K562 (cell line): ENCODE data around the gene DAB1.

Source experiments
- CTCF ChIP-seq, 3 experiments: IDR thresholded peaks in 2 of 3; conservative IDR thresholded peaks in 1 of 3; 2 replicates each; pipeline ENCODE4 v1.5.1; 2011 to 2012; ENCODE audit warnings: low read length in 3 of 3, mild to moderate bottlenecking in 3 of 3, control low read depth in 2 of 3, improper control_type of control experiment in 1 of 3, inconsistent platforms in 1 of 3, low read depth in 1 of 3, mixed read lengths in 1 of 3, moderate library complexity in 1 of 3; ENCODE audit not compliant: insufficient read depth in 2 of 3
- EZH2 ChIP-seq: IDR thresholded peaks from 2 replicates; pipeline ENCODE4 v1.6.1; 2012; ENCODE audit warnings: low read depth, mild to moderate bottlenecking, inconsistent platforms, low read length, borderline replicate concordance
- GTF2A2 ChIP-seq: IDR thresholded peaks from 2 replicates; pipeline ENCODE4 v1.6.1; 2016; ENCODE audit warnings: mild to moderate bottlenecking, missing genetic modification characterization, missing compliant biosample characterization
- HEY1 ChIP-seq: fragments of 250-450 bp; sonication (Bioruptor Pico); IDR thresholded peaks from 2 replicates; pipeline ENCODE4 v1.5.0; 2020; ENCODE audit warnings: mild to moderate bottlenecking, moderate library complexity, borderline replicate concordance
- MYNN ChIP-seq, 2 experiments: sonication (generic); formaldehyde crosslinking in 1 of 2; IDR thresholded peaks; 2 replicates each; pipeline versions ENCODE4 v1.5.0 to v1.6.1; 2016 to 2020; ENCODE audit warnings: antibody characterized with exemption in 1 of 2, missing genetic modification reagents in 1 of 2
- NFIX ChIP-seq: fragments of 250-450 bp; sonication (Bioruptor Pico); IDR thresholded peaks from 2 replicates; pipeline ENCODE4 v1.4.0; 2020; ENCODE audit warnings: low read depth, mild to moderate bottlenecking, moderate library complexity
- PHF20 ChIP-seq: fragments of 450-650 bp; IDR thresholded peaks from 2 replicates; pipeline ENCODE4 v1.6.1; 2018; ENCODE audit not compliant: partially characterized antibody
- RFX1 ChIP-seq: fragments of 450-650 bp; IDR thresholded peaks from 2 replicates; pipeline ENCODE4 v1.6.1; 2016; ENCODE audit warnings: mild to moderate bottlenecking, moderate library complexity
- SMAD3 ChIP-seq: fragments of 450-650 bp; formaldehyde crosslinking; conservative IDR thresholded peaks from 2 replicates; pipeline ENCODE4 v1.4.0; 2020; ENCODE audit warnings: mild to moderate bottlenecking
- ZNF561 ChIP-seq: fragments of 450-650 bp; formaldehyde crosslinking; conservative IDR thresholded peaks from 2 replicates; pipeline ENCODE4 v1.4.0; 2020; ENCODE audit warnings: mild to moderate bottlenecking, moderate library complexity
- ZNF589 ChIP-seq: fragments of 200-800 bp; sonication (Bioruptor generic); IDR thresholded peaks from 2 replicates; pipeline ENCODE4 v1.6.1; 2016; ENCODE audit warnings: low read depth, missing genetic modification characterization, missing compliant biosample characterization
- TF ChIP-seq, protein P1 (sequence below): sonication (generic); formaldehyde crosslinking; IDR thresholded peaks from 2 replicates; pipeline ENCODE4 v1.9.0; 2022; ENCODE audit warnings: mild to moderate bottlenecking, missing genetic modification reagents

DNA sequence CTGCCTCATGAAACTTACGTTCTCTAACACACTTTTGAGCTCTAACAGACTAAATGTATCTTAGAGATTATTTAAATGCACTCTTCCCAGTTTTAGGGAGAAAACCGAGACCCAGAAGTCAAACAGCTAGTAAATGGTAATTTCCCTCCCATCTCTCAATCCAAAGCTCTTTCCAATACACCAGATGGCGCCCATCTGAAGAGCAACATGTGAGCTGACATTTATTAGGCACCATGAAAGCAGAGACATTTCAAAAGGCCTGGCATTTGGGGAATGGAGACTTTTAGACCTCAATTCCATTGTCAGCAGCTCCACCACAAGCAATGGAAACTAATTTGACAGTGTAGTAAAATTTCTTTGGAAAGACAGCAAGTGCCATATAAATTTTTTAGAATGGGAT is 191.4 kb downstream of the DAB1 start:
- TF ChIP-seq MYNN (IDR thresholded peaks at IDR 0.05): no peak
- no peak for TF ChIP-seq MYNN (CRISPR knock-in tag; IDR thresholded peaks at IDR 0.05)
- TF ChIP-seq CTCF (IDR thresholded peaks at IDR 0.05 in 2 of 3, conservative IDR thresholded peaks at IDR 0.05 in 1 of 3; ENCODE audit: insufficient read depth in 2 of 3, low read depth in 1 of 3, low read length in 3 of 3): peak in 1 of 3 experiments; percentile 10; a peak in 1 of 6 replicates
- no peak for TF ChIP-seq PHF20
- no peak for TF ChIP-seq NFIX (CRISPR knock-in tag)
- no peak for TF ChIP-seq EZH2
- no peak for TF ChIP-seq RFX1
- TF ChIP-seq SMAD3 (CRISPR knock-in tag): no peak
- TF ChIP-seq, protein P1, sequence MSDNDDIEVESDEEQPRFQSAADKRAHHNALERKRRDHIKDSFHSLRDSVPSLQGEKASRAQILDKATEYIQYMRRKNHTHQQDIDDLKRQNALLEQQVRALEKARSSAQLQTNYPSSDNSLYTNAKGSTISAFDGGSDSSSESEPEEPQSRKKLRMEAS (CRISPR knock-in tag): no peak
- no peak for TF ChIP-seq ZNF561 (CRISPR knock-in tag)
- no peak for TF ChIP-seq ZNF589
- TF ChIP-seq HEY1 (CRISPR knock-in tag): no peak
- TF ChIP-seq GTF2A2 (tag): no peak
